H9 (cell line): ENCODE data around the gene INSRR. TPM values are rescaled to one million over a fixed set of nuclear protein-coding genes. Genes with fewer than 3 reads are reported as not detected.

Experiments
- DNase-seq: peaks from one replicate; pipeline ENCODE4 v3.0.0-alpha.2; 2017
- H2AFZ ChIP-seq: one replicate; pipeline ENCODE4 v1.6.1; 2013; ENCODE audit warnings: mild to moderate bottlenecking, low read length, control low read depth, moderate library complexity
- H2AK5ac ChIP-seq: 2 replicates; pipeline ENCODE4 v1.6.1; 2013; ENCODE audit warnings: low read length, control low read depth, mixed read lengths; ENCODE audit not compliant: insufficient read length
- H2BK120ac ChIP-seq: one replicate; pipeline ENCODE4 v1.6.1; 2013; ENCODE audit warnings: low read depth, mild to moderate bottlenecking, low read length, control low read depth, inconsistent platforms; ENCODE audit not compliant: poor library complexity, severe bottlenecking
- H2BK12ac ChIP-seq: 2 replicates; pipeline ENCODE4 v1.6.1; 2013; ENCODE audit warnings: low read length, control low read depth, mixed read lengths, low read depth; ENCODE audit not compliant: insufficient read length
- H2BK15ac ChIP-seq: 2 replicates; pipeline ENCODE4 v1.6.1; 2013; ENCODE audit warnings: low read depth, low read length, control low read depth
- H2BK20ac ChIP-seq: one replicate; pipeline ENCODE4 v1.6.1; 2013; ENCODE audit warnings: low read depth, mild to moderate bottlenecking, low read length, control low read depth, inconsistent platforms; ENCODE audit not compliant: poor library complexity, severe bottlenecking
- H2BK5ac ChIP-seq: 2 replicates; pipeline ENCODE4 v1.6.1; 2013; ENCODE audit warnings: low read length, control low read depth, mixed read lengths; ENCODE audit not compliant: insufficient read length
- H3K14ac ChIP-seq: 2 replicates; pipeline ENCODE4 v1.6.1; 2013; ENCODE audit warnings: low read length, control low read depth; ENCODE audit not compliant: insufficient read depth
- H3K18ac ChIP-seq: 2 replicates; pipeline ENCODE4 v1.6.1; 2013; ENCODE audit warnings: low read depth, mild to moderate bottlenecking, mixed read lengths, low read length, control low read depth; ENCODE audit not compliant: insufficient read length
- H3K23ac ChIP-seq: 2 replicates; pipeline ENCODE4 v1.6.1; 2013; ENCODE audit warnings: low read length, control low read depth, mixed read lengths, low read depth; ENCODE audit not compliant: insufficient read length
- H3K23me2 ChIP-seq: 2 replicates; pipeline ENCODE4 v1.6.1; 2013; ENCODE audit warnings: low read depth, mild to moderate bottlenecking, mixed read lengths, low read length, control low read depth; ENCODE audit not compliant: insufficient read length, poor library complexity, severe bottlenecking
- H3K27ac ChIP-seq: 2 replicates; pipeline ENCODE4 v1.5.1; 2013; ENCODE audit warnings: low read length, control low read depth, mixed read lengths, low read depth; ENCODE audit not compliant: insufficient read length
- H3K27me3 ChIP-seq: 2 replicates; pipeline ENCODE4 v1.6.1; 2013; ENCODE audit warnings: low read length, control low read depth, inconsistent platforms; ENCODE audit not compliant: insufficient read depth
- H3K4ac ChIP-seq: 2 replicates; pipeline ENCODE4 v1.6.1; 2013; ENCODE audit warnings: low read depth, mild to moderate bottlenecking, control low read depth, inconsistent platforms, low read length, moderate library complexity
- H3K4me1 ChIP-seq: 2 replicates; pipeline ENCODE4 v1.6.1; 2013; ENCODE audit warnings: low read length, control low read depth, inconsistent platforms; ENCODE audit not compliant: insufficient read depth
- H3K4me2 ChIP-seq: 2 replicates; pipeline ENCODE4 v1.6.1; 2013; ENCODE audit warnings: low read length, control low read depth, mixed read lengths; ENCODE audit not compliant: insufficient read length, insufficient read depth
- H3K56ac ChIP-seq: 2 replicates; pipeline ENCODE4 v1.6.1; 2013; ENCODE audit warnings: low read depth, mild to moderate bottlenecking, mixed read lengths, low read length, control low read depth; ENCODE audit not compliant: insufficient read length
- H3K79me1 ChIP-seq: 2 replicates; pipeline ENCODE4 v1.6.1; 2013; ENCODE audit warnings: low read depth, mild to moderate bottlenecking, moderate library complexity, low read length, control low read depth, inconsistent platforms; ENCODE audit not compliant: insufficient read depth, poor library complexity, severe bottlenecking
- H3K79me2 ChIP-seq: 2 replicates; pipeline ENCODE4 v1.6.1; 2013; ENCODE audit warnings: low read length, control low read depth, inconsistent platforms; ENCODE audit not compliant: insufficient read depth
- H3K9ac ChIP-seq: 2 replicates; pipeline ENCODE4 v1.6.1; 2013; ENCODE audit warnings: low read length, control low read depth, mixed read lengths; ENCODE audit not compliant: insufficient read length; ENCODE audit errors: extremely low read depth
- H3K9me3 ChIP-seq: one replicate; pipeline ENCODE4 v1.6.1; 2013; ENCODE audit warnings: low read depth, low read length, inconsistent platforms; ENCODE audit not compliant: control insufficient read depth
- H3T11ph ChIP-seq: one replicate; pipeline ENCODE4 v1.6.1; 2013; ENCODE audit warnings: mild to moderate bottlenecking, low read length, control low read depth, inconsistent platforms
- H4K20me1 ChIP-seq: one replicate; pipeline ENCODE4 v1.6.1; 2013; ENCODE audit not compliant: control insufficient read depth, insufficient read length, insufficient read depth
- H4K5ac ChIP-seq: 2 replicates; pipeline ENCODE4 v1.6.1; 2013; ENCODE audit warnings: low read depth, mild to moderate bottlenecking, mixed read lengths, low read length, control low read depth; ENCODE audit not compliant: insufficient read length
- H4K8ac ChIP-seq: replicated peaks from 2 replicates; pipeline ENCODE4 v1.6.1; 2013; ENCODE audit warnings: low read length, control low read depth, mixed read lengths, low read depth; ENCODE audit not compliant: insufficient read length
- H4K91ac ChIP-seq: 2 replicates; pipeline ENCODE4 v1.6.1; 2013; ENCODE audit warnings: low read depth, mild to moderate bottlenecking, moderate library complexity, mixed read lengths, low read length, control low read depth; ENCODE audit not compliant: insufficient read length
- H3K27ac Mint-ChIP-seq, 3 experiments: 2 replicates in 2 of 3; 3 replicates in 1 of 3; pipeline ENCODE4 v1.8.0; 2020 to 2021; ENCODE audit warnings: mixed read lengths in 3 of 3, mild to moderate bottlenecking in 1 of 3, moderate library complexity in 1 of 3
- H3K27me3 Mint-ChIP-seq: 2 replicates; pipeline ENCODE4 v1.8.0; 2021; ENCODE audit warnings: low read depth, mild to moderate bottlenecking, moderate library complexity, mixed read lengths
- H3K36me3 Mint-ChIP-seq, 3 experiments: 2 replicates in 2 of 3; 3 replicates in 1 of 3; pipeline ENCODE4 v1.8.0; 2020 to 2021; ENCODE audit warnings: low read depth in 3 of 3, mixed read lengths in 3 of 3; ENCODE audit not compliant: insufficient read depth in 1 of 3
- H3K4me1 Mint-ChIP-seq, 2 experiments: 2 replicates each; pipeline ENCODE4 v1.8.0; 2020; ENCODE audit warnings: mixed read lengths in 2 of 2
- H3K4me3 Mint-ChIP-seq, 2 experiments: 2 replicates in 1 of 2; 3 replicates in 1 of 2; pipeline ENCODE4 v1.8.0; 2020 to 2021; ENCODE audit warnings: mild to moderate bottlenecking in 2 of 2, mixed read lengths in 2 of 2, moderate library complexity in 1 of 2
- H3K9me3 Mint-ChIP-seq, 2 experiments: 2 replicates in 1 of 2; 3 replicates in 1 of 2; pipeline ENCODE4 v1.8.0; 2020; ENCODE audit warnings: mild to moderate bottlenecking in 2 of 2, mixed read lengths in 2 of 2, moderate library complexity in 1 of 2
- WGBS: extraction: QIAGEN DNeasy Blood & Tissue Kit; methylation state at CpG from one replicate; pipeline ENCODE4 v1.1.7; 2013; ENCODE audit warnings: missing lambda C conversion rate, low lambda C conversion rate, mixed read lengths; ENCODE audit not compliant: insufficient read length; ENCODE audit errors: extremely low coverage; 5-methylcytosine and 5-hydroxymethylcytosine counted together
- total RNA-seq: library from RNA; stranded (reverse); gene quantifications from 2 replicates; pipeline ENCODE4 v1.2.1, GENCODE V29; 2021
- TF ChIP-seq, protein P1 (sequence below): fragments of 200-600 bp; sonication (generic); conservative IDR thresholded peaks from 3 replicates; pipeline ENCODE4 v1.8.0; 2021; ENCODE audit warnings: antibody characterized with exemption, mild to moderate bottlenecking

Gene INSRR
- total RNA-seq, 1 experiment from 2014 or later, result not detected

DNA sequence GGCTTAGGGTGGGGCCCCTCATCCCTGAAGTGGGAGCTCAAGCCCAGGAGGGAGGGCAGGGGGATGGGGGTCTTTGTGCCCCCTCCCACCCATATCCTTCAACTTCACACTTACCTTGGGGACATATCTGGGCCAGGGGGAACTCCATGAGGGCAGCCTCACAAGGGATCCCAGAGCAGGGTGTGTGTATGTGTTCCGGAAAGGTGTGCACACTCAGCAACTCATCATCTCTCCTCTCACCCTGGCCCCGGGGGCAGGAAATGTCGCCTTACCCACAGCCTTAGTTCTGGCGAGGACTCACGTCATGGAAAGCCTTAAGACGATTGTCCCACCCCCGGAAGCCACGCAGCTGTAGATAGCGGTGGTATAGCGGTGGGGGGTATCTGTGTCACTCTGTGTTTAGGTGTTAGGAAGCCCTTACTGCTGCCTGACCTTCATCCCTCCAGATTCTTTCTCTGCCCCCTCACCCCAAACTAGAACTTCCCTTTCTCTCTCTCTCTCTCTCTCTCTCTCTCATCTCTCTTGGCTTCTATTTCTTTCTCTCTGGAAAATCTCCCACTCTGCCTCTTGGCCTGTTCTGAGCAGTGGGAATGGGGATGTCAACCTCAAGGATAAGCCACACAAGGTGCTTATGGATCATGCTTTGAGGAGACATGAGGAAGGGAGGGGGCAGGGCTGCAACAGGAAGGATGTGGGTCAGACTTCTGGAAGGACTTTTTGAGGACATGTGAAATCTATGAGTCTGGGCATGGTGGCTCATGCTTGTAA is 42.2 kb downstream of the INSRR start, which contains the start of gene SH2D2A:
Gene SH2D2A, minus strand, starts transcription at position 288 of the 768 bp plus-strand sequence. Its CDS starts 140 bp downstream, at position 148.
- Histone ChIP-seq H2BK5ac (no peak within 1 kb of the TSS), H3K27me3 (peaks cover 11% of the 10 kb centered on the region; the same call in 1 of the 2 replicates), H3K4me1 (no peaks in the 10 kb centered on the region), H3T11ph (no peak within 1 kb of the TSS), H2AK5ac (no peak within 1 kb of the TSS), H3K56ac (no peak within 1 kb of the TSS), H2AFZ (no peak within 1 kb of the TSS), H2BK12ac (no peak within 1 kb of the TSS), H4K20me1 (no peaks in the 10 kb centered on the region), H3K4ac (no peak within 1 kb of the TSS), H3K79me1 (no peaks in the 10 kb centered on the region), H3K4me2 (no peak within 1 kb of the TSS), H2BK20ac (no peak within 1 kb of the TSS), H4K5ac (no peak within 1 kb of the TSS), H3K18ac (no peak within 1 kb of the TSS), H4K91ac (no peak within 1 kb of the TSS), H3K79me2 (no peaks in the 10 kb centered on the region), H3K23ac (no peak within 1 kb of the TSS), H3K14ac (no peak within 1 kb of the TSS), H3K27ac (no peak within 1 kb of the TSS), H2BK120ac (no peak within 1 kb of the TSS), H3K9me3 (no peaks in the 10 kb centered on the region), H2BK15ac (no peak within 1 kb of the TSS), H3K9ac (no peak within 1 kb of the TSS), H4K8ac (no peak within 1 kb of the TSS), H3K23me2 (peaks cover 5% of the 10 kb centered on the region)
- TF ChIP-seq, protein P1, sequence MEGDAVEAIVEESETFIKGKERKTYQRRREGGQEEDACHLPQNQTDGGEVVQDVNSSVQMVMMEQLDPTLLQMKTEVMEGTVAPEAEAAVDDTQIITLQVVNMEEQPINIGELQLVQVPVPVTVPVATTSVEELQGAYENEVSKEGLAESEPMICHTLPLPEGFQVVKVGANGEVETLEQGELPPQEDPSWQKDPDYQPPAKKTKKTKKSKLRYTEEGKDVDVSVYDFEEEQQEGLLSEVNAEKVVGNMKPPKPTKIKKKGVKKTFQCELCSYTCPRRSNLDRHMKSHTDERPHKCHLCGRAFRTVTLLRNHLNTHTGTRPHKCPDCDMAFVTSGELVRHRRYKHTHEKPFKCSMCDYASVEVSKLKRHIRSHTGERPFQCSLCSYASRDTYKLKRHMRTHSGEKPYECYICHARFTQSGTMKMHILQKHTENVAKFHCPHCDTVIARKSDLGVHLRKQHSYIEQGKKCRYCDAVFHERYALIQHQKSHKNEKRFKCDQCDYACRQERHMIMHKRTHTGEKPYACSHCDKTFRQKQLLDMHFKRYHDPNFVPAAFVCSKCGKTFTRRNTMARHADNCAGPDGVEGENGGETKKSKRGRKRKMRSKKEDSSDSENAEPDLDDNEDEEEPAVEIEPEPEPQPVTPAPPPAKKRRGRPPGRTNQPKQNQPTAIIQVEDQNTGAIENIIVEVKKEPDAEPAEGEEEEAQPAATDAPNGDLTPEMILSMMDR, result no peak
- no CpG with 5 or more reads among the region's 10 CpGs for WGBS
- DNase-seq, result no peak
- Mint-ChIP-seq H3K36me3 (peaks cover 2 to 7% (median 4%) of the 10 kb centered on the region in 3 experiments; a peak in 3 of 7 replicates), H3K27me3 (peaks cover 81% of the 10 kb centered on the region), H3K9me3 (no peaks in the 10 kb centered on the region; a peak in 2 of 5 replicates), H3K4me1 (peaks cover 16 to 25% of the 10 kb centered on the region in 2 experiments), H3K4me3 (no peak within 1 kb of the TSS), H3K27ac (no peak within 1 kb of the TSS)
